HEK293 (cell line): ENCODE measurements around the gene NHEJ1.

Source experiments
- CTCF ChIA-PET: fragments of 350-600 bp; formaldehyde crosslinking; extraction: SDS; loops from one replicate; lab custom pipeline; 2021; ENCODE audit warnings: antibody characterized with exemption; lab: Yijun Ruan, JAX
- POLR2A ChIA-PET: fragments of 300-600 bp; formaldehyde crosslinking; extraction: SDS; loops from one replicate; lab custom pipeline; 2020; ENCODE audit warnings: antibody characterized with exemption, inconsistent platforms; lab: Yijun Ruan, JAX
- H3K27ac ChIP-seq: fragments of 200-500 bp; sonication (Bioruptor generic); 2 replicates; pipeline ENCODE4 v1.5.1; 2014; ENCODE audit warnings: low read depth, low read length, control low read depth, inconsistent platforms; ENCODE audit errors: extremely low read depth
- H3K36me3 ChIP-seq, 2 experiments: fragments of 200-500 bp in 1 of 2; sonication (Bioruptor generic) in 1 of 2; 1 replicate in 1 of 2; 2 replicates in 1 of 2; pipeline ENCODE4 v1.5.1; 2014 to 2017; ENCODE audit warnings: inconsistent platforms in 2 of 2, low read length in 2 of 2; ENCODE audit not compliant: control insufficient read depth in 2 of 2, insufficient read depth in 1 of 2
- H3K4me1 ChIP-seq: fragments of 200-500 bp; sonication (Bioruptor generic); 2 replicates; pipeline ENCODE4 v1.5.1; 2014; ENCODE audit warnings: mild to moderate bottlenecking, low read length, inconsistent platforms; ENCODE audit not compliant: control insufficient read depth, insufficient read depth
- H3K4me3 ChIP-seq: 2 replicates; pipeline ENCODE4 v1.5.1; 2011; ENCODE audit warnings: low read depth, mild to moderate bottlenecking, control low read depth, low read length, moderate library complexity
- H3K9me3 ChIP-seq: fragments of 200-500 bp; sonication (Bioruptor generic); 2 replicates; pipeline ENCODE4 v1.5.1; 2014; ENCODE audit warnings: low read depth, low read length, inconsistent platforms; ENCODE audit not compliant: control insufficient read depth, insufficient read depth
- GLI4 ChIP-seq: fragments of 450-650 bp; formaldehyde crosslinking; IDR thresholded peaks from 2 replicates; pipeline ENCODE4 v1.5.1; 2016; ENCODE audit warnings: missing biosample characterization, missing genetic modification characterization
- HOXC10 ChIP-seq: sonication (generic); formaldehyde crosslinking; IDR thresholded peaks from 2 replicates; pipeline ENCODE4 v1.8.1; 2023; ENCODE audit warnings: mild to moderate bottlenecking, missing genetic modification reagents
- KLF16 ChIP-seq: fragments of 450-650 bp; formaldehyde crosslinking; IDR thresholded peaks from 2 replicates; pipeline ENCODE4 v1.5.1; 2017; ENCODE audit warnings: missing biosample characterization, missing genetic modification characterization
- PRDM1 ChIP-seq: fragments of 450-650 bp; formaldehyde crosslinking; IDR thresholded peaks from 2 replicates; pipeline ENCODE4; 2016; ENCODE audit warnings: missing biosample characterization, missing genetic modification characterization
- RBAK ChIP-seq: fragments of 450-650 bp; formaldehyde crosslinking; IDR thresholded peaks from 2 replicates; pipeline ENCODE4 v1.5.1; 2016; ENCODE audit warnings: missing biosample characterization, missing genetic modification characterization
- SCRT2 ChIP-seq: fragments of 450-650 bp; formaldehyde crosslinking; IDR thresholded peaks from 2 replicates; pipeline ENCODE4 v1.5.1; 2016; ENCODE audit warnings: missing biosample characterization, missing genetic modification characterization
- ZBTB20 ChIP-seq: fragments of 450-650 bp; formaldehyde crosslinking; IDR thresholded peaks from 2 replicates; pipeline ENCODE4 v1.5.1; 2016; ENCODE audit warnings: missing biosample characterization, missing genetic modification characterization
- ZBTB21 ChIP-seq: fragments of 450-650 bp; formaldehyde crosslinking; IDR thresholded peaks from 2 replicates; pipeline ENCODE4 v1.5.1; 2017; ENCODE audit warnings: missing biosample characterization, missing genetic modification characterization
- ZNF132 ChIP-seq: fragments of 450-650 bp; formaldehyde crosslinking; IDR thresholded peaks from 2 replicates; pipeline ENCODE4 v1.5.1; 2017; ENCODE audit warnings: missing biosample characterization, missing genetic modification characterization, borderline replicate concordance
- ZNF155 ChIP-seq: fragments of 450-650 bp; formaldehyde crosslinking; IDR thresholded peaks from 2 replicates; pipeline ENCODE4 v1.5.1; 2016; ENCODE audit warnings: missing biosample characterization, missing genetic modification characterization
- ZNF335 ChIP-seq: fragments of 450-650 bp; formaldehyde crosslinking; conservative IDR thresholded peaks from 2 replicates; pipeline ENCODE4 v1.5.1; 2016; ENCODE audit warnings: missing biosample characterization, missing genetic modification characterization
- ZNF394 ChIP-seq: fragments of 450-650 bp; formaldehyde crosslinking; IDR thresholded peaks from 2 replicates; pipeline ENCODE4 v1.5.1; 2016; ENCODE audit warnings: missing biosample characterization, missing genetic modification characterization, mild to moderate bottlenecking, moderate library complexity, borderline replicate concordance
- ZNF423 ChIP-seq: fragments of 450-650 bp; formaldehyde crosslinking; IDR thresholded peaks from 2 replicates; pipeline ENCODE4 v1.5.1; 2016; ENCODE audit warnings: missing biosample characterization, missing genetic modification characterization
- ZNF521 ChIP-seq: fragments of 450-650 bp; formaldehyde crosslinking; IDR thresholded peaks from 2 replicates; pipeline ENCODE4 v1.5.1; 2017; ENCODE audit warnings: missing biosample characterization, mild to moderate bottlenecking, missing genetic modification characterization
- ZNF548 ChIP-seq: fragments of 450-650 bp; formaldehyde crosslinking; IDR thresholded peaks from 2 replicates; pipeline ENCODE4 v1.5.1; 2016; ENCODE audit warnings: missing biosample characterization, missing genetic modification characterization
- ZNF558 ChIP-seq: fragments of 450-650 bp; formaldehyde crosslinking; IDR thresholded peaks from 2 replicates; pipeline ENCODE4 v1.5.1; 2016; ENCODE audit warnings: missing biosample characterization, missing genetic modification characterization
- ZNF660 ChIP-seq: fragments of 450-650 bp; IDR thresholded peaks from 2 replicates; pipeline ENCODE4 v1.5.1; 2018; ENCODE audit warnings: missing biosample characterization, mild to moderate bottlenecking, missing genetic modification characterization
- ZNF664 ChIP-seq: fragments of 450-650 bp; formaldehyde crosslinking; IDR thresholded peaks from 2 replicates; pipeline ENCODE4 v1.5.1; 2016; ENCODE audit warnings: missing biosample characterization, missing genetic modification characterization
- ZNF777 ChIP-seq: fragments of 450-650 bp; formaldehyde crosslinking; IDR thresholded peaks from 2 replicates; pipeline ENCODE4 v1.5.1; 2017; ENCODE audit warnings: missing biosample characterization, missing genetic modification characterization, borderline replicate concordance
- TF ChIP-seq, protein P1 (sequence below): fragments of 450-650 bp; formaldehyde crosslinking; IDR thresholded peaks from 2 replicates; pipeline ENCODE4 v1.5.1; 2016; ENCODE audit warnings: missing biosample characterization, missing genetic modification characterization
- TF ChIP-seq, protein P2 (sequence below): fragments of 450-650 bp; IDR thresholded peaks from 2 replicates; pipeline ENCODE4 v1.5.1; 2018; ENCODE audit warnings: missing biosample characterization, missing genetic modification characterization
- TF ChIP-seq, protein P3 (sequence below): fragments of 450-650 bp; formaldehyde crosslinking; IDR thresholded peaks from 2 replicates; pipeline ENCODE4 v1.5.1; 2016; ENCODE audit warnings: missing biosample characterization, missing genetic modification characterization
- TF ChIP-seq, protein P4 (sequence below): fragments of 450-650 bp; formaldehyde crosslinking; IDR thresholded peaks from 2 replicates; pipeline ENCODE4 v1.5.1; 2016; ENCODE audit warnings: missing biosample characterization, missing genetic modification characterization
- TF ChIP-seq, protein P5 (sequence below): fragments of 450-650 bp; formaldehyde crosslinking; conservative IDR thresholded peaks from 2 replicates; pipeline ENCODE4 v1.5.1; 2016; ENCODE audit warnings: low read depth, missing biosample characterization, missing genetic modification characterization

The NHEJ1 gene

DNA sequence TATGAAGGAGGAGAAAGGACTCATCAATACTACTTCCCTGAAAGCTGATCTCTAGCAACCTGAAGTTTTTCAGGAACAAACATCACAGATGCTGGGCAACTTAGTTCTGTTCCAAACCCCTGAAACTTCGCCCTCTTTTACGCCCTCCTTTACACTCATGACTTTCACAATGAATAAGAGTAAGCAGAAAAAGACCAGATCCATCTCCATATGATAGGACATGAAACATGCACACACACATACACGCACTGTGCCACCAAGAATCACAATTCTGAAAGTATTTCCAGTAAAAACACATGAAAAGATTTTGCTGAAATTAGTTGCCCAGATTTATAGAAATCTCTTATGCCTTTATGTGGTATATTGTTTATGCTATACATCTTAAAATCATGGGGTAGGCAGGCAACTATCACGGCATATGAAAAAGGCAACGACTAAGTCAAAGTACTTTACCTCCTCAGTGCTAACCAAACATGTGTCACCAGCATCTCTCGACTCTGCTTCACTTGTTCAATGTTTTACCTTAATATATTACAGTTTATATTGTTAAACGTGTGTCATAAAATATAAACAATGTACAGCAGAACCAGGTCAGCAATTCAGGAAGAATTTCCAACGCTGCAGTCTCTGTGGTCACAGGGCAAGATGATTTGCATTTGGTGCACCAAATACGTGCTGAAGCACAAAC lies 47.8 kb downstream of the NHEJ1 start:
- TF ChIP-seq ZNF660 (no peak), GLI4 (tag by site-specific recombination) (no peak), ZNF521 (tag by site-specific recombination) (no peak), ZNF664 (tag by site-specific recombination) (no peak), ZNF132 (tag by site-specific recombination) (no peak), RBAK (tag by site-specific recombination) (no peak)
- TF ChIP-seq, protein P1, sequence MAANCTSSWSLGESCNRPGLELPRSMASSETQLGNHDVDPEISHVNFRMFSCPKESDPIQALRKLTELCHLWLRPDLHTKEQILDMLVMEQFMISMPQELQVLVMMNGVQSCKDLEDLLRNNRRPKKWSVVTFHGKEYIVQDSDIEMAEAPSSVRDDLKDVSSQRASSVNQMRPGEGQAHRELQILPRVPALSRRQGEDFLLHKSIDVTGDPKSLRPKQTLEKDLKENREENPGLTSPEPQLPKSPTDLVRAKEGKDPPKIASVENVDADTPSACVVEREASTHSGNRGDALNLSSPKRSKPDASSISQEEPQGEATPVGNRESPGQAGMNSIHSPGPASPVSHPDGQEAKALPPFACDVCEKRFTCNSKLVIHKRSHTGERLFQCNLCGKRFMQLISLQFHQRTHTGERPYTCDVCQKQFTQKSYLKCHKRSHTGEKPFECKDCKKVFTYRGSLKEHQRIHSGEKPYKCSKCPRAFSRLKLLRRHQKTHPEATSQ (tag by site-specific recombination): no peak
- TF ChIP-seq, protein P2, sequence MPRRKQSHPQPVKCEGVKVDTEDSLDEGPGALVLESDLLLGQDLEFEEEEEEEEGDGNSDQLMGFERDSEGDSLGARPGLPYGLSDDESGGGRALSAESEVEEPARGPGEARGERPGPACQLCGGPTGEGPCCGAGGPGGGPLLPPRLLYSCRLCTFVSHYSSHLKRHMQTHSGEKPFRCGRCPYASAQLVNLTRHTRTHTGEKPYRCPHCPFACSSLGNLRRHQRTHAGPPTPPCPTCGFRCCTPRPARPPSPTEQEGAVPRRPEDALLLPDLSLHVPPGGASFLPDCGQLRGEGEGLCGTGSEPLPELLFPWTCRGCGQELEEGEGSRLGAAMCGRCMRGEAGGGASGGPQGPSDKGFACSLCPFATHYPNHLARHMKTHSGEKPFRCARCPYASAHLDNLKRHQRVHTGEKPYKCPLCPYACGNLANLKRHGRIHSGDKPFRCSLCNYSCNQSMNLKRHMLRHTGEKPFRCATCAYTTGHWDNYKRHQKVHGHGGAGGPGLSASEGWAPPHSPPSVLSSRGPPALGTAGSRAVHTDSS (tag by site-specific recombination): no peak
- TF ChIP-seq, protein P3, sequence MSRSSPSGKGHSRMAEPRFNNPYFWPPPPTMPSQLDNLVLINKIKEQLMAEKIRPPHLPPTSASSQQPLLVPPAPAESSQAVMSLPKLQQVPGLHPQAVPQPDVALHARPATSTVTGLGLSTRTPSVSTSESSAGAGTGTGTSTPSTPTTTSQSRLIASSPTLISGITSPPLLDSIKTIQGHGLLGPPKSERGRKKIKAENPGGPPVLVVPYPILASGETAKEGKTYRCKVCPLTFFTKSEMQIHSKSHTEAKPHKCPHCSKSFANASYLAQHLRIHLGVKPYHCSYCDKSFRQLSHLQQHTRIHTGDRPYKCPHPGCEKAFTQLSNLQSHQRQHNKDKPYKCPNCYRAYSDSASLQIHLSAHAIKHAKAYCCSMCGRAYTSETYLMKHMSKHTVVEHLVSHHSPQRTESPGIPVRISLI: no peak
- TF ChIP-seq, all 188 proteins: peak for 0
- ChIA-PET CTCF (interaction anchor here (0.7 to 1.5 kb wide), 5 partner anchors 9 to 215 kb away, joined by 3 to 5 read pairs (median 5); no protein-coding TSS in a partner anchor), POLR2A (no interaction called here)
- H3K4me1 ChIP-seq: no peaks in the 10 kb centered on the region
- H3K4me3 ChIP-seq: no peak overlapping the region
- H3K27ac ChIP-seq: no peak overlapping the region
- no peaks in the 10 kb centered on the region for H3K9me3 ChIP-seq
- H3K36me3 ChIP-seq: no peaks in the 10 kb centered on the region

DNA sequence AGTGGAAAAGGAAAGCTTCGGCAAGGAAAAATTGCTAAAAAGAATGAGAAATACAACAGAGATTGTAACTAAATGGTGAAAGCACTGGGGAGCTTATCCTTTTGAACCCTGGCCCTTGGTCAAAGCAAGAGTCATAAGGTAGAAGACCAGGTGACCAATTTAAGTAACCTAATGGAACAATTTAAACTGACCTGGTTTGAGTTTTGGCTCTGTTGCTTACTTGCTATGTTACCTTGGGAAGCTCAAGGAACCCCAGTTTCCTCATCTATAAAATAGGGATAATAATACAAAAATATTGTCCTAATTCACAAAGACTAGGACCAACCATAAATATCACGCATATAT lies 48.6 kb downstream of the NHEJ1 start:
- no peaks in the 10 kb centered on the region for H3K36me3 ChIP-seq
- no peaks in the 10 kb centered on the region for H3K9me3 ChIP-seq
- no peaks in the 10 kb centered on the region for H3K4me1 ChIP-seq
- H3K4me3 ChIP-seq: no peak overlapping the region
- ChIA-PET CTCF (interaction anchor here (0.7 to 2.0 kb wide), 5 partner anchors 17 to 214 kb away, joined by 3 to 9 read pairs (median 5); no protein-coding TSS in a partner anchor), POLR2A (no interaction called here)
- no peak overlapping the region for H3K27ac ChIP-seq
- TF ChIP-seq, protein P4, sequence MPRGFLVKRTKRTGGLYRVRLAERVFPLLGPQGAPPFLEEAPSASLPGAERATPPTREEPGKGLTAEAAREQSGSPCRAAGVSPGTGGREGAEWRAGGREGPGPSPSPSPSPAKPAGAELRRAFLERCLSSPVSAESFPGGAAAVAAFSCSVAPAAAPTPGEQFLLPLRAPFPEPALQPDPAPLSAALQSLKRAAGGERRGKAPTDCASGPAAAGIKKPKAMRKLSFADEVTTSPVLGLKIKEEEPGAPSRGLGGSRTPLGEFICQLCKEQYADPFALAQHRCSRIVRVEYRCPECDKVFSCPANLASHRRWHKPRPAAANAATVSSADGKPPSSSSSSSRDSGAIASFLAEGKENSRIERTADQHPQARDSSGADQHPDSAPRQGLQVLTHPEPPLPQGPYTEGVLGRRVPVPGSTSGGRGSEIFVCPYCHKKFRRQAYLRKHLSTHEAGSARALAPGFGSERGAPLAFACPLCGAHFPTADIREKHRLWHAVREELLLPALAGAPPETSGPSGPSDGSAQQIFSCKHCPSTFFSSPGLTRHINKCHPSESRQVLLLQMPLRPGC (tag by site-specific recombination): no peak
- TF ChIP-seq, protein P5, sequence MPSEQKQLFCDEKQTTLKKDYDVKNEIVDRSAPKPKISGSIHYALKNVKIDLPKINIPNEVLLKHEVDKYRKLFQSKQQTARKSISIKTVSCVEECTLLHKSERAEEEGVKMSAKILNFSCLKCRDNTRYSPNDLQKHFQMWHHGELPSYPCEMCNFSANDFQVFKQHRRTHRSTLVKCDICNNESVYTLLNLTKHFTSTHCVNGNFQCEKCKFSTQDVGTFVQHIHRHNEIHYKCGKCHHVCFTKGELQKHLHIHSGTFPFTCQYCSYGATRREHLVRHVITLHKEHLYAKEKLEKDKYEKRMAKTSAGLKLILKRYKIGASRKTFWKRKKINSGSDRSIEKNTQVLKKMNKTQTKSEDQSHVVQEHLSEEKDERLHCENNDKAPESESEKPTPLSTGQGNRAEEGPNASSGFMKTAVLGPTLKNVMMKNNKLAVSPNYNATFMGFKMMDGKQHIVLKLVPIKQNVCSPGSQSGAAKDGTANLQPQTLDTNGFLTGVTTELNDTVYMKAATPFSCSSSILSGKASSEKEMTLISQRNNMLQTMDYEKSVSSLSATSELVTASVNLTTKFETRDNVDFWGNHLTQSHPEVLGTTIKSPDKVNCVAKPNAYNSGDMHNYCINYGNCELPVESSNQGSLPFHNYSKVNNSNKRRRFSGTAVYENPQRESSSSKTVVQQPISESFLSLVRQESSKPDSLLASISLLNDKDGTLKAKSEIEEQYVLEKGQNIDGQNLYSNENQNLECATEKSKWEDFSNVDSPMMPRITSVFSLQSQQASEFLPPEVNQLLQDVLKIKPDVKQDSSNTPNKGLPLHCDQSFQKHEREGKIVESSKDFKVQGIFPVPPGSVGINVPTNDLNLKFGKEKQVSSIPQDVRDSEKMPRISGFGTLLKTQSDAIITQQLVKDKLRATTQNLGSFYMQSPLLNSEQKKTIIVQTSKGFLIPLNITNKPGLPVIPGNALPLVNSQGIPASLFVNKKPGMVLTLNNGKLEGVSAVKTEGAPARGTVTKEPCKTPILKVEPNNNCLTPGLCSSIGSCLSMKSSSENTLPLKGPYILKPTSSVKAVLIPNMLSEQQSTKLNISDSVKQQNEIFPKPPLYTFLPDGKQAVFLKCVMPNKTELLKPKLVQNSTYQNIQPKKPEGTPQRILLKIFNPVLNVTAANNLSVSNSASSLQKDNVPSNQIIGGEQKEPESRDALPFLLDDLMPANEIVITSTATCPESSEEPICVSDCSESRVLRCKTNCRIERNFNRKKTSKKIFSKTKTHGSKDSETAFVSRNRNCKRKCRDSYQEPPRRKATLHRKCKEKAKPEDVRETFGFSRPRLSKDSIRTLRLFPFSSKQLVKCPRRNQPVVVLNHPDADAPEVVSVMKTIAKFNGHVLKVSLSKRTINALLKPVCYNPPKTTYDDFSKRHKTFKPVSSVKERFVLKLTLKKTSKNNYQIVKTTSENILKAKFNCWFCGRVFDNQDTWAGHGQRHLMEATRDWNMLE (tag by site-specific recombination): no peak
- no peak for TF ChIP-seq SCRT2 (tag by site-specific recombination)
- TF ChIP-seq ZNF394 (tag by site-specific recombination): no peak
- TF ChIP-seq ZNF423 (tag by site-specific recombination): no peak
- TF ChIP-seq ZBTB20 (tag by site-specific recombination): no peak
- no peak for TF ChIP-seq PRDM1 (tag by site-specific recombination)
- TF ChIP-seq ZNF558: no peak
- TF ChIP-seq HOXC10 (CRISPR knock-in tag): no peak
- no peak for TF ChIP-seq KLF16
- TF ChIP-seq ZNF548 (tag by site-specific recombination): no peak
- no peak for TF ChIP-seq ZNF335 (tag by site-specific recombination)
- TF ChIP-seq ZNF777: no peak
- no peak for TF ChIP-seq ZBTB21
- no peak for TF ChIP-seq ZNF155 (tag by site-specific recombination)
